CD4-positive, alpha-beta memory T cell (primary cell): ENCODE data around the gene APH1B. TPM values are rescaled to one million over a fixed set of nuclear protein-coding genes. Genes with fewer than 3 reads are reported as not detected.

Experiments
- CTCF ChIA-PET: fragments of 350-600 bp; sonication (Branson Sonifier 250); formaldehyde crosslinking; loops from one replicate; lab custom pipeline; 2021; ENCODE audit warnings: inconsistent platforms; ENCODE audit not compliant: partially characterized antibody; lab: Charles Lee
- POLR2A ChIA-PET: fragments of 350-600 bp; sonication (Branson Sonifier 250); formaldehyde crosslinking; loops from one replicate; lab custom pipeline; 2021; ENCODE audit not compliant: partially characterized antibody; lab: Charles Lee
- DNase-seq, 5 donors: peaks; one replicate each; pipeline versions ENCODE4 v3.0.0 to v3.0.0-alpha.2; 2020 to 2022; ENCODE audit warnings: mixed read lengths in 1 of 5
- H3K27ac ChIP-seq: one replicate; pipeline ENCODE4 v1.7.0; 2013; ENCODE audit warnings: low read depth, low read length
- H3K27me3 ChIP-seq: 2 replicates; pipeline ENCODE4 v1.7.0; 2013; ENCODE audit warnings: mild to moderate bottlenecking, low read length, moderate library complexity; ENCODE audit not compliant: insufficient read depth
- H3K36me3 ChIP-seq: 2 replicates; pipeline ENCODE4 v1.7.0; 2013; ENCODE audit warnings: mild to moderate bottlenecking, low read length, moderate library complexity; ENCODE audit not compliant: insufficient read depth
- H3K4me1 ChIP-seq: 2 replicates; pipeline ENCODE4 v1.7.0; 2013; ENCODE audit warnings: mild to moderate bottlenecking, low read length, moderate library complexity; ENCODE audit not compliant: insufficient read depth
- H3K4me3 ChIP-seq, 2 donors: one replicate each; pipeline ENCODE4 v1.7.0; 2013; ENCODE audit warnings: low read length in 2 of 2, mild to moderate bottlenecking in 1 of 2
- H3K9me3 ChIP-seq, 2 donors: one replicate each; pipeline ENCODE4 v1.7.0; 2013; ENCODE audit warnings: low read length in 2 of 2, control low read depth in 1 of 2; ENCODE audit not compliant: control insufficient read depth in 1 of 2
- H3K27ac Mint-ChIP-seq, 7 donors: one replicate each; pipeline ENCODE4 v1.8.0; 2020 to 2021; ENCODE audit warnings: mixed read lengths in 7 of 7, mild to moderate bottlenecking in 6 of 7, inconsistent platforms in 3 of 7, moderate library complexity in 3 of 7
- H3K27me3 Mint-ChIP-seq, 2 donors: one replicate each; pipeline ENCODE4 v1.8.0; 2020 to 2021; ENCODE audit warnings: mixed read lengths in 2 of 2
- H3K36me3 Mint-ChIP-seq, 2 donors: one replicate each; pipeline ENCODE4 v1.8.0; 2020 to 2021; ENCODE audit warnings: mixed read lengths in 2 of 2, inconsistent platforms in 1 of 2, mild to moderate bottlenecking in 1 of 2
- H3K4me1 Mint-ChIP-seq, 4 donors: one replicate each; pipeline ENCODE4 v1.8.0; 2020 to 2021; ENCODE audit warnings: mixed read lengths in 4 of 4, mild to moderate bottlenecking in 1 of 4
- H3K4me3 Mint-ChIP-seq, 8 donors: one replicate each; pipeline ENCODE4 v1.8.0; 2020 to 2021; ENCODE audit warnings: mixed read lengths in 8 of 8, mild to moderate bottlenecking in 7 of 8, moderate library complexity in 6 of 8, inconsistent platforms in 3 of 8
- H3K9me3 Mint-ChIP-seq, 8 donors: one replicate each; pipeline ENCODE4 v1.8.0; 2020 to 2021; ENCODE audit warnings: mixed read lengths in 8 of 8, mild to moderate bottlenecking in 5 of 8, inconsistent platforms in 3 of 8, moderate library complexity in 1 of 8
- intact Hi-C: fragments of 100-400 bp; cut with micrococcal nuclease; formaldehyde crosslinking; loops from one replicate; pipeline ENCODE4 v1.15.1; 2023
- polyA plus RNA-seq, 2 donors: library from polyadenylated mRNA; unstranded; fragments of 300-500 nt; fragmentation: Illumina TruSeq; gene quantifications; one replicate each; pipeline ENCODE4 v1.2.3, GENCODE V29; 2021
- total RNA-seq, 2 experiments: library from RNA; stranded (reverse); gene quantifications; one replicate each; pipeline ENCODE4 v1.2.3, GENCODE V29; 2021

The APH1B gene
- total and polyA plus RNA-seq, 4 experiments from 2014 or later, result 11.9 to 28.4 (median 18.2) TPM

DNA sequence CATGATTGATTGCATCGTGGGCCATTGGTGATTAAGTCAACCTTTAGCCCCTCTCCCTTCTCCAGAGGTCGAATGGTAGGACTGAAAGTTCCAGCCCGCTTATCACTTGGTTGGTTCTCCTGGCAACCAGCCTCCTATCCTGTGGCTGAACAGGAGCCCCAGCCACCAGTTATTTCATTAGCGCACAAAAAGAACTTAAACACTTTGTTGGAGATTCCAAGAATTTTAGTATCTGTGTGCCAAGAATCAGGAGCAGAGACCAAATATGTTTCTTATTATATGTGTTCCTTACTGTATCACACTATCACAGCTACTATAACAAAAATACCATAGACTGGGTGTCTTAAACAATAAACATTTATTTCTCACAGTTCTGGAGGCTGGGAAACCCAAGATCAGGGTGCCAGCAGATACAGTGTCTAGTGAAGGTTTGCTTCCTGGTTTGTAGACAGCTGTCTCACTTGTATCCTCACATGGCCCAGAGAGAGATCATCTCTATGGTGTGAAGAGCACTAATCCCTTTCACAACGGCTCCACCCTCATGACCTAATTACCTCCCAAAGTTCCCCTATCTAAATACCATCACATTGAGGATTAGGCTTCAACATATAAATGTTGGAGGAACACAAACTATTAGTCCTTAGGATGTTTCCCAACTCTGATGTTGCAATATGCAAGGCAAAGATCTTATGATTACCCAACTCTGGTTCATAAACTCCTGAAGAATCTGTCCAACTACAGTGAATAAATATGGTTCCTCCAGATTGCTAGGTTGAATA is 30.5 kb upstream of the APH1B start:
- intact Hi-C loops, result no loop called here
- Histone ChIP-seq H3K4me1 (peaks cover 26% of the 10 kb centered on the region), H3K27ac (no peak overlapping the region), H3K36me3 (peaks cover 36% of the 10 kb centered on the region), H3K4me3 (no peak overlapping the region), H3K9me3 (no peaks in the 10 kb centered on the region), H3K27me3 (no peaks in the 10 kb centered on the region)
- Mint-ChIP-seq H3K4me3 (peak overlapping the region in 1 of 8 donors; percentile 25), H3K27ac (peak overlapping the region in 6 of 7 donors; percentile 22 to 73 (median 63)), H3K9me3 (no peaks in the 10 kb centered on the region), H3K27me3 (no peaks in the 10 kb centered on the region), H3K4me1 (peaks cover 36 to 67% (median 48%) of the 10 kb centered on the region in 4 donors), H3K36me3 (peaks cover 58 to 70% of the 10 kb centered on the region in 2 donors)
- CTCF ChIA-PET, result interaction anchor here (1.4 kb wide), 2 partner anchors 9 to 18 kb away, joined by 3 to 4 read pairs; no protein-coding TSS in a partner anchor
- DNase-seq, result no peak
- POLR2A ChIA-PET, result interaction anchor here (1.0 to 4.1 kb wide), 5 partner anchors 14 to 90 kb away, joined by 3 to 21 read pairs (median 7); partner anchors contain the start of gene RPS27L

- CTCF ChIA-PET, result no interaction called here
- peak overlapping the region in 5 of 7 donors; percentile 3 to 87 (median 52) for H3K27ac Mint-ChIP-seq
Measured at GRCh38 chr15:63250312-63250965, 27.0 kb upstream of the APH1B start.

GRCh38 chr15:63251701-63252100 is 25.7 kb upstream of the APH1B start:
- peaks cover 29% of the 10 kb centered on the region for H3K36me3 ChIP-seq
- Mint-ChIP-seq H3K4me1 (peaks cover 11 to 47% (median 28%) of the 10 kb centered on the region in 4 donors), H3K9me3 (no peaks in the 10 kb centered on the region), H3K36me3 (peaks cover 37 to 80% of the 10 kb centered on the region in 2 donors), H3K4me3 (no peak overlapping the region), H3K27ac (peak overlapping the region in 1 of 7 donors; percentile 13), H3K27me3 (no peaks in the 10 kb centered on the region)
- CTCF ChIA-PET, result interaction anchor here (0.9 kb wide), 1 partner anchor 38 kb away, joined by 3 read pairs; no protein-coding TSS in a partner anchor
- intact Hi-C loops, result no loop called here
- no peak overlapping the region for H3K27ac ChIP-seq
- no peak overlapping the region for H3K4me3 ChIP-seq
- H3K4me1 ChIP-seq, result no peaks in the 10 kb centered on the region
- H3K9me3 ChIP-seq, result no peaks in the 10 kb centered on the region
- POLR2A ChIA-PET, result no interaction called here
- DNase-seq, result no peak
- H3K27me3 ChIP-seq, result no peaks in the 10 kb centered on the region

More at GRCh38 chr15:63250312-63250965, 27.0 kb upstream of the APH1B start:
- Mint-ChIP-seq H3K27me3 (no peaks in the 10 kb centered on the region), H3K4me3 (no peak overlapping the region), H3K4me1 (peaks cover 16 to 54% (median 31%) of the 10 kb centered on the region in 4 donors), H3K36me3 (peaks cover 39 to 76% of the 10 kb centered on the region in 2 donors), H3K9me3 (no peaks in the 10 kb centered on the region)
- H3K27me3 ChIP-seq, result no peaks in the 10 kb centered on the region
- H3K27ac ChIP-seq, result no peak overlapping the region
- POLR2A ChIA-PET, result no interaction called here
- no peak for DNase-seq
- peaks cover 36% of the 10 kb centered on the region for H3K36me3 ChIP-seq
- H3K9me3 ChIP-seq, result no peaks in the 10 kb centered on the region
- no peak overlapping the region for H3K4me3 ChIP-seq
- intact Hi-C loops, result no loop called here
- peaks cover under 1% of the 10 kb centered on the region for H3K4me1 ChIP-seq

DNA sequence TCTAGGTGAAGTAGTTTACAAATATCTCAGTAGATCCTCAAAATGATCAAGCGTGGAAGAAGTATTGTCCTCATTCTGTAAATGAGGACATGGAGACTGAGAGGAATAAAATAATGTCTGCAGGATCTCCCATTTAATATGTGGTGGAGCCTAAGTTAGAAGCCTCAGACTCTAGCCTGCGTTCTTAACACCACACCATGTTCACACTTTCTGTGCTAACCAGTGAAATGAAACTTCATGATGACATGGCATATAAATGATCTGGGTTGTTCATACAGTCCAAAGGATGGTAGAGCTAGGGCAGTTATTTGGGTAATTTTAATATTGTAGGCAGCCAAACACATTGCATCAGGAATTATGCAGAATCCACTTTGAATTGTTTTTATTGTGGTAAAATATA is 25.1 kb upstream of the APH1B start:
- DNase-seq, result no peak
- ChIA-PET CTCF (interaction anchor here (0.9 kb wide), 1 partner anchor 38 kb away, joined by 3 read pairs; no protein-coding TSS in a partner anchor), POLR2A (no interaction called here)
- intact Hi-C loops, result no loop called here
- Mint-ChIP-seq H3K27ac (peak overlapping the region in 4 of 7 donors; percentile 15 to 85 (median 30)), H3K9me3 (no peaks in the 10 kb centered on the region), H3K4me3 (no peak overlapping the region), H3K36me3 (peaks cover 38 to 77% of the 10 kb centered on the region in 2 donors), H3K4me1 (peaks cover 7 to 41% (median 23%) of the 10 kb centered on the region in 4 donors), H3K27me3 (no peaks in the 10 kb centered on the region)
- H3K4me3 ChIP-seq, result no peak overlapping the region
- no peaks in the 10 kb centered on the region for H3K9me3 ChIP-seq
- peaks cover 23% of the 10 kb centered on the region for H3K36me3 ChIP-seq
- no peak overlapping the region for H3K27ac ChIP-seq
- no peaks in the 10 kb centered on the region for H3K4me1 ChIP-seq
- H3K27me3 ChIP-seq, result no peaks in the 10 kb centered on the region

DNA sequence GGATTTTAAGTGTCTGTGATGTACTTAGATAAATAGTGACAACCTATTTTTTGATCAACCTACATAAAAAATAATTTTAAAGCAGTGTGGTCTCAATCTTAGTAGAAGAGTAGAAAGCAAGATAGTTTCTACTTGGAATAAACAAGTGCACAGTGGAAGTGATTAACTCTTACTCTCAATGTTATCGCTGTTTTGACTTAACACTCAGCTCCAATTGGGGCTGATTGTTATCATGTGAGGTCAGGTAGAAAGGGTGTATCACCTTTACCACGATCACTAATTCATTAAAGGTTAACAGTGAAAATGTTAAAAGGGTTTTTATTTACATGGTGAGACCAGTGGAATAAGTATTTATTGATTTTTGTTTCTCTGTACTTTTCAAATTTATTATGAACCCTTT is 22.4 kb upstream of the APH1B start:
- CTCF ChIA-PET, result no interaction called here
- POLR2A ChIA-PET, result interaction anchor here (1.2 to 1.3 kb wide), 2 partner anchors 61 to 66 kb away, joined by 3 read pairs; partner anchors contain the start of gene RAB8B
- Mint-ChIP-seq H3K27me3 (no peaks in the 10 kb centered on the region), H3K27ac (peak overlapping the region in 4 of 7 donors; percentile 34 to 63 (median 62)), H3K36me3 (peaks cover 29 to 74% of the 10 kb centered on the region in 2 donors), H3K4me3 (no peak overlapping the region), H3K9me3 (no peaks in the 10 kb centered on the region), H3K4me1 (peaks cover 6 to 31% (median 20%) of the 10 kb centered on the region in 4 donors)
- Histone ChIP-seq H3K4me1 (no peaks in the 10 kb centered on the region), H3K27ac (no peak overlapping the region), H3K27me3 (no peaks in the 10 kb centered on the region), H3K9me3 (no peaks in the 10 kb centered on the region), H3K36me3 (peaks cover 25% of the 10 kb centered on the region), H3K4me3 (no peak overlapping the region)
- DNase-seq, result no peak
- intact Hi-C loops, result no loop called here

GRCh38 chr15:63255489-63255990 is 21.9 kb upstream of the APH1B start:
- Histone ChIP-seq H3K4me3 (no peak overlapping the region), H3K27ac (no peak overlapping the region), H3K4me1 (no peaks in the 10 kb centered on the region), H3K27me3 (no peaks in the 10 kb centered on the region), H3K36me3 (peaks cover 25% of the 10 kb centered on the region), H3K9me3 (no peaks in the 10 kb centered on the region)
- Mint-ChIP-seq H3K36me3 (peaks cover 28 to 72% of the 10 kb centered on the region in 2 donors), H3K4me1 (peaks cover 2 to 31% (median 16%) of the 10 kb centered on the region in 4 donors), H3K27ac (peak overlapping the region in 4 of 7 donors; percentile 9 to 79 (median 68)), H3K9me3 (no peaks in the 10 kb centered on the region), H3K27me3 (no peaks in the 10 kb centered on the region), H3K4me3 (no peak overlapping the region)
- CTCF ChIA-PET, result no interaction called here
- POLR2A ChIA-PET, result interaction anchor here (1.3 kb wide), 1 partner anchor 62 kb away, joined by 3 read pairs; no protein-coding TSS in a partner anchor
- intact Hi-C loops, result no loop called here
- DNase-seq, result no peak
